Inferior parietal cortex (tissue), 1 donor: ENCODE measurements around the gene TPSB2.

Experiments
- DNase-seq: peaks from one replicate; pipeline ENCODE4 v3.0.0-alpha.2; 2016; ENCODE audit errors: extremely low spot score

Gene TPSB2

GRCh38 chr16:1220098-1220728 is 9.8 kb downstream of the TPSB2 start:
- DNase-seq = no peak

- DNase-seq = no peak
Measured at GRCh38 chr16:1218930-1219611, 10.9 kb downstream of the TPSB2 start.

DNA sequence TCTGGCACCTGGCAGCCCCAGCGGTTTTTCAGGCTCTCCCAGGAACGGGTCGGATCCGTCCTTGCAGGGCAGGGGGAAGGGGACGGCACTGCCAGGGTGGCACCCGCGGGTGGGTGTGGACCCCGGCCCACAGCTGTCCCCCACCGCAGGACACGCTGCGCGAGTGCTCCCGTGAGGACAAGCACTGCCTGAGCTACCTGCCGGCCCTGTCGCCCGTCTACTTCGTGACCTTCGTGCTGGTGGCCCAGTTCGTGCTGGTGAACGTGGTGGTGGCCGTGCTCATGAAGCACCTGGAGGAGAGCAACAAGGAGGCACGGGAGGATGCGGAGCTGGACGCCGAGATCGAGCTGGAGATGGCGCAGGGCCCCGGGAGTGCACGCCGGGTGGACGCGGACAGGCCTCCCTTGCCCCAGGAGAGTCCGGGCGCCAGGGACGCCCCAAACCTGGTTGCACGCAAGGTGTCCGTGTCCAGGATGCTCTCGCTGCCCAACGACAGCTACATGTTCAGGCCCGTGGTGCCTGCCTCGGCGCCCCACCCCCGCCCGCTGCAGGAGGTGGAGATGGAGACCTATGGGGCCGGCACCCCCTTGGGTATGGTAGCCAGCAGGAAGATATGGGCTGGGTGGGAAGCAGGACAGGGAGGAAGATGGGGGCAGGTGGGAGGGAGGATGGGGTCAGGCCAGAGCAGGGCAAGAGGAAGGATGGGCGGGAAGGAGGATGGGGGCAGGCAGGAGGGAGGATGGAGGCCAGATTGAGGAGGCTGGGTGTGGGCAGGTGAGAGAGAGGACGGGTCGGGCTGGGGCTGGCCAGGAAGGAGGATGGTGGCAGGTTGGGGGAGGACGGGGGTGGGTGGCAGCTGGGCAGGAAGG is 11.7 kb downstream of the TPSB2 start:
- DNase-seq = no peak

DNA sequence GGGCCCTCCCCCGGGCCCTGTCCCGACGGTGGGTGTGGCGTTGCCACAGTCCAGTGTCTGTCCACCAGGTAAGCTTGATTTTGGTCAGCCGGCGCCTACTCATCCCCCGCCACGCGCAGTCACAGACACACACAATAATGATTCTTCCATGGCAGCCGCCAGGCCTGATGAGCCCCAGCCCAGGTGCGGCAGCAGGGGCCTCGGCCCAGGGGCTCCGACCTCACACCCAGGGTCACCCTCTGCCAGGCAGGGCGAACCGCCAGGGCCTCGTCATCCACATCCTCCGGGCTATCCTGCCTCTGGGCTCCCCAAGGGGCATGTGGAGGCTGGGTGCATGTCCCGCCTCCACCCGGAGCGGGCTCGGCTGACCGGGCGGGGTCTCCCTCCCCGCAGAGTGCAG is 12.5 kb downstream of the TPSB2 start:
- no peak for DNase-seq

DNA sequence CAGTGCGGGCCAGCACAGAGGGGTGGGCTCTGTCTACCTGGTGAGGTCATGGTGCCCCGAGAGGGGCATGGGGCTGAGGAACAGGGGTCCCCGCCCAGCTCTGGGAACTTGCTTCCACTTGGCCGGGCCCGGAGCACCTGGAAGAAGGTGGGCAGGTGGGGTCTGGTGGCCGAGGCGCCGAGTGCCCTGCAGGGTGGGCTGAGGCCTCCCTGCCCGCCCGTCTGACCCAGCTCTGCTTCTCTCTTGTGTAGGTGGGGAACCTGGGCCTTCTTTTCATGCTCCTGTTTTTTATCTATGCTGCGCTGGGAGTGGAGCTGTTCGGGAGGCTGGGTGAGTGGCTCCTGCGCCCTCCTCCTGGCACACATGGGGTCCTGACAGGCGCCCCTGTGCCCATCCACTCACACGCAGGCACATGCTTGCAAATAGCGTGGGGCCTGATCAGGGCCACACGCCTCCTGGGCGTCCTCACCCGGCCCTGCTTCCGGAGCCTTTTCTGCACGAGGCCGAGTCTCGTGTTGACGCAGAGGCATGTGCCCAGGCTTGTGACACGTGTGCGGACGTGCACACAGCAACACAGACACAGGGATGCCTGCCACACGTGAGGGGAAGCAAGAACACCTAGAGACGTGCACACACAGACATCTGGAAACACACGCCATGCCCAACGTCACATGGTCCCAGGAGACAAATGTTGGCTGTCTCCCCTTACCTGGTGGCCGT is 13.1 kb downstream of the TPSB2 start:
- DNase-seq = no peak

GRCh38 chr16:1216296-1216619 is 13.7 kb downstream of the TPSB2 start:
- DNase-seq = no peak

- DNase-seq = no peak
Measured at GRCh38 chr16:1215574-1216295, 14.2 kb downstream of the TPSB2 start.

DNA sequence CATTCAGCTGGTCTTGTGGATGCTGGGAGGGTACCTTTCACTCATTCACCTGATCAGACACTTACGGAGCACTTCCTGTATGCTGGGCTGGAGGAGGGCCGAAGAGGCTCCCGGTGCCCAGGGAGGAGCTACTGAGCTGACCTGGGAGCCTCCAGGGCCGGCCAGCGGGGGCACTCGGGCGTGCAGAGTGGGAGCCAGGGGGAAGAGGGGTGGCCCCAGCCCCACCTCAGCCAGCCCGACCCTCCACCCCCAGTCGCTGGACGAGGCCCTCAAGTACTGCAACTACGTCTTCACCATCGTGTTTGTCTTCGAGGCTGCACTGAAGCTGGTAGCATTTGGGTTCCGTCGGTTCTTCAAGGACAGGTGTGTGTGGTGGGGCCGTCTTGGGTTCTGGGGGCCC is 15.3 kb downstream of the TPSB2 start:
- DNase-seq = no peak

- DNase-seq = no peak
Measured at GRCh38 chr16:1213796-1214372, 16.1 kb downstream of the TPSB2 start.

- no peak for DNase-seq
Measured at GRCh38 chr16:1213231-1213630, 16.8 kb downstream of the TPSB2 start.

- no peak for DNase-seq
Measured at GRCh38 chr16:1212616-1213194, 17.3 kb downstream of the TPSB2 start.

DNA sequence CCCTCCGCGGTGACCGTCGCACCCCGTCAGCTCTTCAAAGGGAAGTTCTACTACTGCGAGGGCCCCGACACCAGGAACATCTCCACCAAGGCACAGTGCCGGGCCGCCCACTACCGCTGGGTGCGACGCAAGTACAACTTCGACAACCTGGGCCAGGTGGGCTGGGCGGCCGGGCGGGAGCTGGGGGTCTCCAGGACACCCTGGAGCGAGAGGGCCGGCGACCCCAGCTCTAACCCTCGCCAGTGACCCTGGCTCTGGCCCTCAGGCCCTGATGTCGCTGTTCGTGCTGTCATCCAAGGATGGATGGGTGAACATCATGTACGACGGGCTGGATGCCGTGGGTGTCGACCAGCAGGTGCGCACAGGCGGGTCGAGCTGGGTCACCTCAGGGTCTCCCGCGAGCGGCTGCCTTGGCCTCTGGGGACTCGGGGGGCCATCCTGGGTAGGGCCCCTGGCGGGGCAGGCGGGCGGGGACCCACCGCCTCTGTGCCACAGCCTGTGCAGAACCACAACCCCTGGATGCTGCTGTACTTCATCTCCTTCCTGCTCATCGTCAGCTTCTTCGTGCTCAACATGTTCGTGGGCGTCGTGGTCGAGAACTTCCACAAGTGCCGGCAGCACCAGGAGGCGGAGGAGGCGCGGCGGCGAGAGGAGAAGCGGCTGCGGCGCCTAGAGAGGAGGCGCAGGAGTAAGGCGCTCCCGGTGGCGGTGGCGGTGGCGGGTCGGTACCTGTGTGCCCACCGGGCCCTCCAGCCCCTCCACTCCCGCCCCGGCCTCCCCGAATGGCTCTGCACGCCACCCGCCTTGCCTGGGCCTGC is 18.3 kb downstream of the TPSB2 start:
- peak; percentile 4 for DNase-seq

GRCh38 chr16:1210461-1210860 is 19.5 kb downstream of the TPSB2 start:
- no peak for DNase-seq

DNA sequence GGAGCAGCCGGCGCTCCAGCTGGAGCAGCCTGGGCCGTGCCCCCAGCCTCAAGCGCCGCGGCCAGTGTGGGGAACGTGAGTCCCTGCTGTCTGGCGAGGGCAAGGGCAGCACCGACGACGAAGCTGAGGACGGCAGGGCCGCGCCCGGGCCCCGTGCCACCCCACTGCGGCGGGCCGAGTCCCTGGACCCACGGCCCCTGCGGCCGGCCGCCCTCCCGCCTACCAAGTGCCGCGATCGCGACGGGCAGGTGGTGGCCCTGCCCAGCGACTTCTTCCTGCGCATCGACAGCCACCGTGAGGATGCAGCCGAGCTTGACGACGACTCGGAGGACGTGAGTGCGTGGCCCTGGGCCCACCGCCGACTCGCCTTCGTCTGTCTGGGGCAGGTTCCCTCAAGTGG is 20.9 kb downstream of the TPSB2 start:
- no peak for DNase-seq

- DNase-seq = no peak
Measured at GRCh38 chr16:1208239-1208830, 21.6 kb downstream of the TPSB2 start.

DNA sequence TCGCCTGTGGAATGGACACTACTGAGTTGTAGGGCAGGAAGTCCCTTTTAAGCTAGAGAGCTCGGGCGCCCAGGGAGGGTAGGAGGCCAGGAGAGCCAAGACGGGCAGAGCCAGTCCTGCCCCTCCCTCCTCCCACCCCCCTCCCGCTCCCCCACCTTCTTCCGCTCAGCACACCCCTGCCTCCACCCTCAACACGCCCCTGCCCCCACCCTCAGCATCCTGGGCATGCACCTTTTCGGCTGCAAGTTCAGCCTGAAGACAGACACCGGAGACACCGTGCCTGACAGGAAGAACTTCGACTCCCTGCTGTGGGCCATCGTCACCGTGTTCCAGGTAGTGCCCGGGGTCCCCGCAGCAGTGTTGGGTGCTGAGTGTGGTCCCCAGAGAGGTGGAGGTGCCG is 23.2 kb downstream of the TPSB2 start:
- DNase-seq = no peak

DNA sequence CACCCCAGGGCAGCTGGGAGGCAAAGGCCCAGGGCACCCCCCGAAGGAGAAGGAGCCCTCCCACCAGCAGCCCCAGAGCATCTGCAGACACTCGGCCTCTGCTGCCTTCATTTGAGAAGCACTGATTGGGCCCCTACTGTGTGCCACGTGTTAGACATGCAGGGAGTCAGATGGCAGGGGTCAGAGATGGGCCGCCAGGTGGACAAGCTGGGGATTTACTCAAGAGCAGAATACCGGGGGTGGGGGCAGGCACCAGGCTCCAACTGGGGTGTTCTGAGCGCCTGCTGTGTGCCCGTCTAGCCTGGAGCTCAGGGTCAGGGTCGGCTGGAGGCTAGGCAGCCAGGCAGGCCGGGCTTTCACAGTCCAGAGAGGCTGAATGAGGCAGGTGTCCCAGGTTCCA is 23.7 kb downstream of the TPSB2 start:
- no peak for DNase-seq

DNA sequence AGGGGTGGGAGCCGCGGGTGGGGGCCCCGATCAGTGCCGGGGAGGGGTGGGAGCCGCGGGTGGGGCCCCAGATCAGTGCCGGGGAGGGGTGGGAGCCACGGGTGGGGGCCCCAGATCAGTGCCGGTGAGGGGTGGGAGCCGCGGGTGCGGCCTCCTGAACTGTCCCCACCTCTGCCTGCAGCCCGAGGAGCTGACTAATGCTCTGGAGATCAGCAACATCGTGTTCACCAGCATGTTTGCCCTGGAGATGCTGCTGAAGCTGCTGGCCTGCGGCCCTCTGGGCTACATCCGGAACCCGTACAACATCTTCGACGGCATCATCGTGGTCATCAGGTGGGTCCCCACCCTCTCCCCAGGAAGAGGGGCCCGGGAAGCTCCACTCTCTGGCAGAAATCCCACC is 25.1 kb downstream of the TPSB2 start:
- DNase-seq = no peak

- DNase-seq = no peak
Measured at GRCh38 chr16:1202274-1202673, 27.7 kb downstream of the TPSB2 start.

DNA sequence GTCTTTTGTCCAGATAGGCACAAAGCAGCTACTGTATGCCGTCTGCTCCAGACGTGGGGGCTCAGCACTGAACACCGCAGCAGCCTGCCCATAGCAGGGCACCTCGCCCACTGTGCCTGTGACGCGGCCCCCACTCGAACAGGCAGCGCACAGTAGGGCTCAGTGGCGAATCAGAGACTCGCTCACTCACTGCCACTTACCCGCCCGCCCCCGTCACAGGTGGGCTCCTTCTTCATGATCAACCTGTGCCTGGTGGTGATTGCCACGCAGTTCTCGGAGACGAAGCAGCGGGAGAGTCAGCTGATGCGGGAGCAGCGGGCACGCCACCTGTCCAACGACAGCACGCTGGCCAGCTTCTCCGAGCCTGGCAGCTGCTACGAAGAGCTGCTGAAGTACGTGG is 28.5 kb downstream of the TPSB2 start:
- DNase-seq = no peak
